Spleen (tissue), 11 donors: Measurements from ENCODE around the gene PAQR8. TPM values are rescaled to one million over a fixed set of nuclear protein-coding genes. Genes with fewer than 3 reads are reported as not detected.

Source experiments
- DNase-seq: peaks from one replicate; pipeline ENCODE4 v3.0.0-alpha.2; 2020
- H3K27ac ChIP-seq, 8 donors: fragments of 200-600 bp; sonication (generic) in 7 of 8; 1 replicate in 4 of 8; 2 replicates in 4 of 8; pipeline versions ENCODE4 v1.5.0 to v1.8.0; 2016 to 2021; ENCODE audit warnings: inconsistent platforms in 4 of 8, mild to moderate bottlenecking in 4 of 8, moderate library complexity in 1 of 8
- H3K27me3 ChIP-seq, 7 donors: fragments of 200-600 bp; sonication (generic) in 6 of 7; replicated peaks in 1 of 7; 1 replicate in 4 of 7; 2 replicates in 3 of 7; pipeline versions ENCODE4 v1.5.0 to v1.8.0; 2016 to 2021; ENCODE audit warnings: inconsistent platforms in 3 of 7, mild to moderate bottlenecking in 1 of 7
- H3K36me3 ChIP-seq, 6 donors: fragments of 200-600 bp; sonication (generic) in 5 of 6; 1 replicate in 4 of 6; 2 replicates in 2 of 6; pipeline versions ENCODE4 v1.5.0 to v1.8.0; 2016 to 2021; ENCODE audit warnings: inconsistent platforms in 2 of 6
- H3K4me1 ChIP-seq, 6 donors: fragments of 200-600 bp; sonication (generic) in 5 of 6; 1 replicate in 3 of 6; 2 replicates in 3 of 6; pipeline versions ENCODE4 v1.5.0 to v1.8.0; 2016 to 2021; ENCODE audit warnings: inconsistent platforms in 3 of 6
- H3K4me3 ChIP-seq, 8 donors: fragments of 200-600 bp; sonication (generic) in 7 of 8; 1 replicate in 4 of 8; 2 replicates in 4 of 8; pipeline versions ENCODE4 v1.5.0 to v1.8.0; 2016 to 2021; ENCODE audit warnings: inconsistent platforms in 4 of 8, mild to moderate bottlenecking in 4 of 8, moderate library complexity in 2 of 8
- H3K9me3 ChIP-seq, 8 donors: fragments of 200-600 bp; sonication (generic) in 7 of 8; 1 replicate in 4 of 8; 2 replicates in 4 of 8; pipeline versions ENCODE4 v1.5.0 to v1.8.0; 2016 to 2021; ENCODE audit warnings: inconsistent platforms in 4 of 8
- CTCF ChIP-seq, 11 experiments: fragments of 200-600 bp in 7 of 11; fragments of 450-650 bp in 4 of 11; sonication (generic) in 4 of 11; IDR thresholded peaks in 8 of 11; conservative IDR thresholded peaks in 3 of 11; 1 replicate in 7 of 11; 2 replicates in 4 of 11; pipeline versions ENCODE4 v1.4.0 to v1.8.0; 2016 to 2021; ENCODE audit warnings: antibody characterized with exemption in 11 of 11, inconsistent platforms in 4 of 11, mild to moderate bottlenecking in 1 of 11
- POLR2A ChIP-seq, 3 donors: fragments of 450-650 bp; IDR thresholded peaks; one replicate each; pipeline ENCODE4 v1.5.1; 2017; ENCODE audit warnings: antibody characterized with exemption in 3 of 3, mild to moderate bottlenecking in 1 of 3
- POLR2AphosphoS5 ChIP-seq, 3 donors: sonication (generic); formaldehyde crosslinking; IDR thresholded peaks; one replicate each; pipeline ENCODE4 v1.5.1; 2017; ENCODE audit warnings: antibody characterized with exemption in 3 of 3
- WGBS, 5 donors: extraction: QIAGEN DNeasy Blood & Tissue Kit in 3 of 5; methylation state at CpG; one replicate each; pipeline versions ENCODE4 v1.1.5 to v1.1.7; 2013 to 2018; 5-methylcytosine and 5-hydroxymethylcytosine counted together
- intact Hi-C: fragments of 100-400 bp; cut with DNase I; formaldehyde crosslinking; loops from one replicate; pipeline ENCODE4 v1.15.0; 2023; ENCODE audit warnings: low total_unique reads
- polyA plus RNA-seq, 3 donors: library from polyadenylated mRNA; stranded (reverse); fragments of 200-250 nt; gene quantifications; one replicate each; pipeline ENCODE4 v1.2.1, GENCODE V29; 2013
- total RNA-seq, 7 donors: library from RNA; depleted of rRNA in 3 of 7; stranded (reverse); fragments of >200 nt in 3 of 7; fragmentation: NEBNext Ultra II Directional in 4 of 7; extraction: Animal tissue kit (Norgen Biotek cat#: 25700) in 4 of 7; gene quantifications; one replicate each; pipeline versions ENCODE4 v1.1.0 to v1.2.1, GENCODE V29; 2016 to 2021
- donor health status: healthy with polysubstance abuse.
- donor health status: DM: no; HTN: no; CAD: no; lungs with moderate emphysema.
- donor health status: DM: no; HTN: no; CAD: no.
- donor health status: Bipolar disorder and iron deficiency.
- donor health status: healthy.
- donor health status: DM: no; HTN: no; CAD: no.
- donor health status: DM: yes; HTN: yes; CAD: no.

The PAQR8 gene
- total and polyA plus RNA-seq, 10 donors, result 3.5 to 13.3 (median 9.7) TPM

GRCh38 chr6:52364480-52365166, 2.7 kb downstream of the PAQR8 start:
- peaks cover 0 to 28% (median 2%) of the 10 kb centered on the region in 6 donors for H3K36me3 ChIP-seq
- intact Hi-C loops, result loop anchor here (10.0 kb wide), 1 partner anchor 60 kb away; no protein-coding TSS in a partner anchor
- WGBS, 5 donors, result 56 to 86% (median 83%) methylated on average over 5 of the region's 5 CpGs
- H3K27ac ChIP-seq, result no peak overlapping the region
- H3K4me1 ChIP-seq, result peaks cover 7 to 41% (median 29%) of the 10 kb centered on the region in 6 donors
- DNase-seq, result no peak
- no peaks in the 10 kb centered on the region for H3K27me3 ChIP-seq
- TF ChIP-seq POLR2AphosphoS5 (IDR thresholded peaks at IDR 0.05) (no peak), CTCF (IDR thresholded peaks at IDR 0.05 in 8 of 11, conservative IDR thresholded peaks at IDR 0.05 in 3 of 11) (no peak), POLR2A (IDR thresholded peaks at IDR 0.05) (no peak)
- no peaks in the 10 kb centered on the region for H3K9me3 ChIP-seq
- no peak overlapping the region for H3K4me3 ChIP-seq

- Histone ChIP-seq H3K36me3 (peaks cover 0 to 28% (median 2%) of the 10 kb centered on the region in 6 donors), H3K4me1 (peaks cover 7 to 41% (median 29%) of the 10 kb centered on the region in 6 donors), H3K27me3 (no peaks in the 10 kb centered on the region), H3K9me3 (no peaks in the 10 kb centered on the region), H3K27ac (no peak overlapping the region), H3K4me3 (no peak overlapping the region)
- 93 to 97% (median 95%) methylated on average over 4 of the region's 4 CpGs for whole genome bisulfite sequencing, 5 donors
- intact Hi-C loops, result loop anchor here (10.0 kb wide), 1 partner anchor 61 kb away; no protein-coding TSS in a partner anchor
- no peak for DNase-seq
- TF ChIP-seq POLR2AphosphoS5 (IDR thresholded peaks at IDR 0.05) (no peak), POLR2A (IDR thresholded peaks at IDR 0.05) (no peak), CTCF (IDR thresholded peaks at IDR 0.05 in 8 of 11, conservative IDR thresholded peaks at IDR 0.05 in 3 of 11) (no peak)
These were observed 3.4 kb downstream of the PAQR8 start for GRCh38 chr6:52365317-52365716.

GRCh38 chr6:52365866-52366540, 4.1 kb downstream of the PAQR8 start:
- H3K27ac ChIP-seq, result no peak overlapping the region
- H3K36me3 ChIP-seq, result peaks cover 0 to 28% (median 2%) of the 10 kb centered on the region in 6 donors
- no peak for DNase-seq
- H3K9me3 ChIP-seq, result no peaks in the 10 kb centered on the region
- H3K27me3 ChIP-seq, result no peaks in the 10 kb centered on the region
- peaks cover 7 to 37% (median 27%) of the 10 kb centered on the region in 6 donors for H3K4me1 ChIP-seq
- intact Hi-C loops, result loop anchor here (10.0 kb wide), 1 partner anchor 61 kb away; no protein-coding TSS in a partner anchor
- H3K4me3 ChIP-seq, result no peak overlapping the region
- WGBS, 5 donors, result 82 to 93% (median 90%) methylated on average over 3 of the region's 3 CpGs
- TF ChIP-seq POLR2A (IDR thresholded peaks at IDR 0.05) (no peak), POLR2AphosphoS5 (IDR thresholded peaks at IDR 0.05) (no peak), CTCF (IDR thresholded peaks at IDR 0.05 in 8 of 11, conservative IDR thresholded peaks at IDR 0.05 in 3 of 11) (no peak)

GRCh38 chr6:52368002-52368401, 6.1 kb downstream of the PAQR8 start:
- DNase-seq, result no peak
- Histone ChIP-seq H3K9me3 (no peaks in the 10 kb centered on the region), H3K36me3 (peaks cover 0 to 29% (median 2%) of the 10 kb centered on the region in 6 donors), H3K27ac (no peak overlapping the region), H3K27me3 (no peaks in the 10 kb centered on the region), H3K4me1 (peaks cover 3 to 28% (median 15%) of the 10 kb centered on the region in 6 donors), H3K4me3 (no peak overlapping the region)
- TF ChIP-seq CTCF (IDR thresholded peaks at IDR 0.05 in 8 of 11, conservative IDR thresholded peaks at IDR 0.05 in 3 of 11), result no peak
- WGBS, 5 donors, result 96 to 97% (median 97%) methylated on average over 6 of the region's 6 CpGs
- intact Hi-C loops, result loop anchor here (10.0 kb wide), 1 partner anchor 63 kb away; no protein-coding TSS in a partner anchor
